DOHH2 (cell line): ENCODE results near the gene REEP2.

ENCODE experiments used
- H3F3A ChIP-seq: fragments of 200-600 bp; sonication (generic), shearing (Covaris generic); 2 replicates; pipeline ENCODE4 v1.6.0; 2016; ENCODE audit warnings: antibody characterized with exemption, mild to moderate bottlenecking; ENCODE audit not compliant: control insufficient read depth, insufficient read depth
- H3K27ac ChIP-seq: fragments of 200-600 bp; sonication (generic); 2 replicates; pipeline ENCODE4 v1.5.1; 2014; ENCODE audit warnings: low read depth, mild to moderate bottlenecking, low read length, moderate library complexity
- H3K27me3 ChIP-seq: fragments of 200-600 bp; sonication (generic); 2 replicates; pipeline ENCODE4 v1.6.1; 2014; ENCODE audit warnings: mild to moderate bottlenecking, low read length, mixed read lengths; ENCODE audit not compliant: control insufficient read depth
- H3K36me3 ChIP-seq: fragments of 200-600 bp; sonication (generic); 2 replicates; pipeline ENCODE4 v1.6.1; 2014; ENCODE audit warnings: mild to moderate bottlenecking, low read length, moderate library complexity, mixed read lengths; ENCODE audit not compliant: control insufficient read depth
- H3K4me1 ChIP-seq: fragments of 200-600 bp; sonication (generic); 2 replicates; pipeline ENCODE4 v1.6.1; 2014; ENCODE audit warnings: mild to moderate bottlenecking, low read length, mixed read lengths; ENCODE audit not compliant: control insufficient read depth
- H3K4me2 ChIP-seq: fragments of 200-600 bp; sonication (generic); 2 replicates; pipeline ENCODE4 v1.6.0; 2014; ENCODE audit warnings: mild to moderate bottlenecking, low read length, moderate library complexity
- H3K4me3 ChIP-seq: fragments of 200-600 bp; sonication (generic); 2 replicates; pipeline ENCODE4 v1.5.1; 2014; ENCODE audit warnings: mild to moderate bottlenecking, low read length, mixed read lengths
- H3K79me2 ChIP-seq: fragments of 200-600 bp; sonication (generic); 2 replicates; pipeline ENCODE4 v1.6.1; 2014; ENCODE audit warnings: mild to moderate bottlenecking, low read length, mixed read lengths; ENCODE audit not compliant: control insufficient read depth
- H3K9me2 ChIP-seq: fragments of 200-600 bp; sonication (generic); replicated peaks from 2 replicates; pipeline ENCODE4 v1.6.1; 2014; ENCODE audit warnings: mild to moderate bottlenecking, low read length, mixed read lengths; ENCODE audit not compliant: control insufficient read depth
- H3K9me3 ChIP-seq: fragments of 200-600 bp; sonication (generic); 2 replicates; pipeline ENCODE4 v1.6.1; 2014; ENCODE audit warnings: antibody characterized with exemption, low read length, mixed read lengths; ENCODE audit not compliant: control insufficient read depth, insufficient read depth
- H4K20me1 ChIP-seq: fragments of 200-600 bp; sonication (generic); 2 replicates; pipeline ENCODE4 v1.6.0; 2014; ENCODE audit warnings: low read depth, mild to moderate bottlenecking, antibody characterized with exemption, low read length, moderate library complexity; ENCODE audit not compliant: control insufficient read depth, insufficient read depth
- EZH2phosphoT487 ChIP-seq: fragments of 200-600 bp; sonication (generic); IDR thresholded peaks from 2 replicates; pipeline ENCODE4 v1.6.1; 2017; ENCODE audit warnings: borderline replicate concordance, mild to moderate bottlenecking, antibody characterized with exemption, low read length, moderate library complexity, mixed read lengths
- TF ChIP-seq, protein P1 (sequence below): fragments of 200-600 bp; sonication (generic); IDR thresholded peaks from one replicate; pipeline ENCODE4 v1.5.1; 2014; ENCODE audit warnings: antibody characterized with exemption, mild to moderate bottlenecking, low read depth, low read length; ENCODE audit not compliant: poor library complexity, severe bottlenecking

The REEP2 gene

DNA sequence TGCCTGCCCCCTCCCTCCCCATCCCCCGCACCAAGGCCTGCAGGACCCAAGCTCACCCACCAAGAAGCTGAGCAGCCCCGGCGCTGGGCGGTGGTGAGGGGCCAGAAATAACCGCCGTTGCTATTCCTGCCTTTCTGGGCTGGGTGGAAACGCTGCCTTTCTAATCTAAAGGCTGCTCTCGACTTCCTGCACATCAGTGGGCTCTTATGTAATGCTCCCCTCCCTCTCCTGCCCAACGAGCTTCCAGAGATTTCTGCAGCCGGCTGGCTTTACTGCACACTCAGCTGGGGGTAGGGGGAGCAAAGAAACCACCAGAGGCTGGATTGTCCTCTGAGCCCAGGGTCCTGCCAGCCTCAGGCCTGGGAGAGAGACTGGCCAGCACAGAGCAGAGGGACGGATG lies 19.5 kb downstream of the REEP2 start:
- H3K79me2 ChIP-seq = no peaks in the 10 kb centered on the region
- H3K36me3 ChIP-seq = no peaks in the 10 kb centered on the region
- no peak overlapping the region for H3K27ac ChIP-seq
- no peaks in the 10 kb centered on the region for H3K9me3 ChIP-seq
- H3K27me3 ChIP-seq = peaks cover 9% of the 10 kb centered on the region; the same call in 1 of the 2 replicates
- peaks cover 29% of the 10 kb centered on the region for H3K4me1 ChIP-seq
- H3K4me2 ChIP-seq = no peak overlapping the region
- H3F3A ChIP-seq = no peaks in the 10 kb centered on the region
- TF ChIP-seq, protein P1, sequence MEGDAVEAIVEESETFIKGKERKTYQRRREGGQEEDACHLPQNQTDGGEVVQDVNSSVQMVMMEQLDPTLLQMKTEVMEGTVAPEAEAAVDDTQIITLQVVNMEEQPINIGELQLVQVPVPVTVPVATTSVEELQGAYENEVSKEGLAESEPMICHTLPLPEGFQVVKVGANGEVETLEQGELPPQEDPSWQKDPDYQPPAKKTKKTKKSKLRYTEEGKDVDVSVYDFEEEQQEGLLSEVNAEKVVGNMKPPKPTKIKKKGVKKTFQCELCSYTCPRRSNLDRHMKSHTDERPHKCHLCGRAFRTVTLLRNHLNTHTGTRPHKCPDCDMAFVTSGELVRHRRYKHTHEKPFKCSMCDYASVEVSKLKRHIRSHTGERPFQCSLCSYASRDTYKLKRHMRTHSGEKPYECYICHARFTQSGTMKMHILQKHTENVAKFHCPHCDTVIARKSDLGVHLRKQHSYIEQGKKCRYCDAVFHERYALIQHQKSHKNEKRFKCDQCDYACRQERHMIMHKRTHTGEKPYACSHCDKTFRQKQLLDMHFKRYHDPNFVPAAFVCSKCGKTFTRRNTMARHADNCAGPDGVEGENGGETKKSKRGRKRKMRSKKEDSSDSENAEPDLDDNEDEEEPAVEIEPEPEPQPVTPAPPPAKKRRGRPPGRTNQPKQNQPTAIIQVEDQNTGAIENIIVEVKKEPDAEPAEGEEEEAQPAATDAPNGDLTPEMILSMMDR = no peak
- TF ChIP-seq EZH2phosphoT487 = no peak
- no peaks in the 10 kb centered on the region for H4K20me1 ChIP-seq
- H3K4me3 ChIP-seq = no peak overlapping the region
- no peaks in the 10 kb centered on the region for H3K9me2 ChIP-seq

DNA sequence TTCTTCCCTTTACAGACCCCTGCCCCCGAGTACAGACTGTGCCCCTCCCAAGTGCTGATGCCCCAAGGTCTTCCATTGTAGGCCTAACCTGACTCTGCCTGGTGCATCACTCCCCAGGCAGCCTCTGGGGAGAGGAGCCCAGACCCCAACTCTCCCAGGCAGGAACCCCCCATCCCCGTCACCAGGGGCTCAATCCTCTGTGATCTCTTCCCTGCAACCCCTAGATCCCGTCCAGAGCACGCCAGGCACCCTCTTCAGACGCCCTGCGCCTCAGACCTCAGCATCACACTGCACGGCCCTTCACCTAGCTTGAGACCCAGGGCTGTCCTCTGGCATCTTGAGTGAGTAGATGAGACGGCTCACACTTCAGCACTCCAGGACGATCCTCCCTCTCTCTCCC lies 20.0 kb downstream of the REEP2 start:
- H3K27me3 ChIP-seq = peaks cover 9% of the 10 kb centered on the region; the same call in 1 of the 2 replicates
- no peaks in the 10 kb centered on the region for H3K9me3 ChIP-seq
- TF ChIP-seq EZH2phosphoT487 = no peak
- TF ChIP-seq, protein P1 = no peak
- no peaks in the 10 kb centered on the region for H3K36me3 ChIP-seq
- H3K4me3 ChIP-seq = no peak overlapping the region
- peak overlapping the region; percentile 26; the same call in 1 of the 2 replicates for H3K4me2 ChIP-seq
- H3K9me2 ChIP-seq = no peaks in the 10 kb centered on the region
- no peaks in the 10 kb centered on the region for H3K79me2 ChIP-seq
- H3K27ac ChIP-seq = no peak overlapping the region
- H3F3A ChIP-seq = no peaks in the 10 kb centered on the region
- no peaks in the 10 kb centered on the region for H4K20me1 ChIP-seq
- H3K4me1 ChIP-seq = peaks cover 33% of the 10 kb centered on the region

DNA sequence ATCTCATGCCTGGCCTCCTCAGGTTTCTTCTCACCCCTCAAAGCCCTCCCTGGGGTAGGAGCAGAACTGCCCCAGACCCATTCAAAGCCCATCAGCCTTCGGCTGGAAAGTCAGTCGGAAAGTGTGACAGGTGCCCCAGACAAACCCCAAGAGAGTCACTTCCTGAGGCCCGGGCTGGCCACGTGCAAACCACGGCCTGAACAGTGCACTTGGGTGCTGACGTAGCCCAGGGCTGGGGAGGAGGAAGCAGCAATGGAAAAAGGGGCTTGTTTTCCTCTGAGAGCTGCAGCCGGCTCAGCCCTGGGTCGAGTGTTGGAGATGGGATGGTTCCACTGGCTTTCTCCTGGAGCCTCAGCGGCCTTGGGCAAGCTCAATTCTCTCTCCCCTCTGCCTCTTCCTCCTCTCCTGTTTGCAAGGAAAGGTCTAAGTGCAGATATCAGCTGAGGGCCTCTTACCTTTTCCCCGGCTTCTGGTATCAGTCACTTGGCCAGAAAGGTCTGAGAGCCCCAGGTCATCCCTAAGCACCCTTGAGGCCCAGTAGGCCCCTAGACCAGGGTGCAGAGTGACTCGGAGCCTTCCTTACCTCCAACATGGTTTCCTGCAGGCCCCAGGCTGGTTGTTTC lies 20.6 kb downstream of the REEP2 start:
- no peaks in the 10 kb centered on the region for H3K79me2 ChIP-seq
- H3K36me3 ChIP-seq = no peaks in the 10 kb centered on the region
- peak overlapping the region; percentile 26 for H3K4me2 ChIP-seq
- TF ChIP-seq, protein P1 = no peak
- no peaks in the 10 kb centered on the region for H3K9me3 ChIP-seq
- H4K20me1 ChIP-seq = no peaks in the 10 kb centered on the region
- H3K27me3 ChIP-seq = peaks cover 9% of the 10 kb centered on the region; the same call in 1 of the 2 replicates
- H3K4me1 ChIP-seq = peaks cover 34% of the 10 kb centered on the region
- no peaks in the 10 kb centered on the region for H3F3A ChIP-seq
- H3K4me3 ChIP-seq = no peak overlapping the region
- H3K9me2 ChIP-seq = no peaks in the 10 kb centered on the region
- no peak overlapping the region for H3K27ac ChIP-seq
